Measurements from ENCODE around the gene COPB2.

COPB2 gene

DNA sequence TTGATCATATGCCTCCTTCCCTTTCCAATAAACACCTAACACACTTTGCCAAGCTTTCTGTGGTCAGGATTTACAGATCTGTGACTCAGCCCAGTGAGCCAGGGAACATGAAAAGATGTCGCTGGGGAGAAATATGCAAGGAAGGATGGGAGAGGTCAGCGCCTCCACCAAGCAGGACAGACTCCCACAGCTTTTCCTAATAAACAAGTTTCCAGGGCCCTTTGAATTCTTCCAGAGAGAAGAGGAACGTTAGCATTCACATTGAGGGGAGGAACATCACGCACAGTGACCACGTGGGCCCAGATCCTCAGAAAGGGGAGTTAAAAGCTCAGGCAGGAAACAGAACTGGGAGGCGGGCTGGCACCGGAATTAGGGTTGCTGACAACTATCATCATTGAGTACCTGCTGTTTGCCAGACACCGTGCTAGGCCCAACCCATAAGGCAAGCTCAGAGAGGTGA lies 78.9 kb downstream of the COPB2 start:
- DNase-seq (ENCODE audit: insufficient read length, low spot score): no peak

DNA sequence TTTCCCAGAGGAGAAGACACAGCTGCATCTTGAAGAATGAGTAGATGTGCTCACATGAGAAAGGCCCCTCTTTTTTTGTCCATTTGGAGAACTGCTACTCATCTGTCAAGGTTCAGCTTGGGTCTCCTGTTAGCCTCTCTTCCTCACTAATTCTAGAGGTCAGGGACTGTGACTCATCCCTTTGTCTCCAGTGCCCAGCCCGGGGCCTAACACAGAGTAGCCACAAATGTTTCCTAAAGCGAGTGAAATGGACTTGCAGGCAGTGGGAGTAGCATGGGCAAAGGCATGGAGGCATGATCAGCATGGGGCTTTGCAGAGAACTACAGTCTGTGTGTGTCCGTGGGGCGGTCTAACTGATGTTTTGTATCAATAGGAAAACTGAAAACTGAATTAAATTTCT lies 79.6 kb downstream of the COPB2 start:
- FAIRE-seq (no peak), DNase-seq (ENCODE audit: insufficient read length, low spot score) (no peak)

More for the DNA sequence above, 78.9 kb downstream of the COPB2 start:
- no peak for FAIRE-seq

DNA sequence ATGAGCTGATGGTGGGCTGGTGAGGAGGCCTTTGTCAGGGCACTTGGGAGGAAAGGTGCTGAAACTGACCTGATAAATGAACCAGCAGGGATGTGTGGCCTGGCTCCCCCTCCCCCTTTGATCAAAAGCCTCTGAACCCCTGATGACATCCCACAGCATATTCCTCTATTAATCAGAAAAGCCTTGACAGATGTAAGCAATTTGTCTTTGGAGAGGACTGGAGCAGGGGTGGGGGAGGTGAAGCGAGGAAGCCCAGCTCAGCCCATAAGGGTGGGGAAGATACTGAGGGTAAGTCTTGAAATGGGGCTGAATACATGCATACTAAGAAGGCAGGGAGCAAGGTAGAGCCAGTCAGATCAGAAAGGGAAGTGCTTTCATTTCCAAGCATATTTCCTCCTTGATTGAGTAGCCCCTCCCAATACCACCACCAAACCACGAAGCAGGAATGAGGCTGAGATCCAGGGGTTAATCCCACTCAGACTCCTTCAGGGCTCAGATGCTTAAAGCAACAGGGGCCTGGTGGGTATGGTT lies 80.3 kb downstream of the COPB2 start:
- FAIRE-seq (no peak), DNase-seq (ENCODE audit: insufficient read length, low spot score) (no peak)

DNA sequence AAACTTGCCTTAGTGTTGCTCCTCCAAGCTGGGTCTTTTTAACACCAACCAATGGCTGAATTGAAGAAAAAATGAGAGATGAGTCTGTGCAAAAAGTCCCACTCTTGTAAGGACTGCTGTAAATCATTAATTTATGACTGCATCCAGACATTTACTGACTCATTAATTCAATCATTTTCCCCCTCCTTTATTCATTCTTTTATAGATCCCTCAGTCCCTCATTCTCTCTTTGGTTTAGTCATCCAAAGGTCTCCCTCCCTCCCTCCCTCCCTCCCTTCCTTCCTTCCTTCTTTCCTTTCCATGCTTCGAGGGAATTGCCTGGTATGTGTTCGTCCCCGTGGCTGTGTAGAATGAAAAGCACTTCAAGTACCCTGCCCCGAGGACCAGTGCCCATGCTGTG lies 80.9 kb downstream of the COPB2 start:
- FAIRE-seq (no peak), DNase-seq (ENCODE audit: insufficient read length, low spot score) (no peak)

DNA sequence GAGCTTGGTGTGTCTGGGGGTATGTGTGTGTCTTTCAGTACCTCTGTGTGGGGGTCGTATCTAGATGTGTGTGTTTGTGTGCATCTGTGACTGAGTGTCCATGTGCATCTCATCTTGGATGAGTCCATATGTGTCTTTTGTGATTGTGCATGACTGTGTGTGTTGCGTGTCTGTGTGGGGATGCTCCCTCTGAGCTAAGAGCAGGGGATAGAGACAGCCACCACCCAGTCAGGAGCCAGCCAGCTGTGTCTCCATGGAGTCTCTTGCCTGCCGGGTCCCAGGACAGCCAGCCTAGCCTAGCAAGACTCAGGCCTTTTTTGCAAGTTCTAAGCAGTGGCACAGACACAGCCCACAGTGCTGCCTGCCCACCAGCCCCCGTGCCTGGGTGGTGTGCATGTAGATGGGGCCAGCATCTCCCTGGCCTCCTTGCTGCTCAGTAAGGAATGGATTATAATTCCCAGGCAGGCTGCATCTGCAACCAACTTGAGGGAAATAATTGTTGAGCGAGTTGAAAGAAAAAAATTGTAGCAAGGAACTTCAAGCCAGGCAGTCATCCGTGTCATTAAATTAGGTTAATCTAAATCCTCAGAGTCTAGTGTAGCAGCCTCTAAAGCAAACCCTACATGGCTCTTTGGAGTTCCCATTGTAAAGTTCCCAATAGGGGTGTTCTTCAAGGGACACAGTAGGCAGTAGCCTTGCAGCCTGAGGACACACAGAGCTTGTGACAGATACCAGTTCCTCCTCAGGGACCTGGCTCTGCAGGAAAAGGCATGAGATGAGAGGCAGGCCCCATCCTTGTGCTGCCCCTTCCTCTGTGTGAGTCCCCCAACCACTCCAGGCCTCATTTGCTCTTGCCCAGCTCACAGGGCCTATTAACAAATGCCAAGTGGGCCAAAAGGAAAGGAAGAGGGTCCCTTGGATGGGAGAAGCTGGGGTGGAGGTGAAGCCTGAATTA lies 81.6 kb downstream of the COPB2 start:
- no peak for FAIRE-seq

More for the DNA sequence above, 81.6 kb downstream of the COPB2 start:
- DNase-seq (ENCODE audit: insufficient read length, low spot score): no peak

All from GM19239 (cell line).